ENCODE measurements around the gene NR2F2.

NR2F2 gene

GRCh38 chr15:96339619-96340347, 9.3 kb downstream of the NR2F2 start:
- H3K4me3 ChIP-seq, result peak overlapping the region; percentile 42 to 73 (median 52)
- H3K27ac ChIP-seq, result peak overlapping the region in 20 of 21 experiments; percentile 74 to 95 (median 88)

GRCh38 chr15:96340348-96340597, 9.8 kb downstream of the NR2F2 start:
- Histone ChIP-seq H3K4me3 (peak overlapping the region; percentile 42 to 73 (median 52)), H3K27ac (peak overlapping the region; percentile 52 to 95 (median 88))

GRCh38 chr15:96340598-96341512, 10.4 kb downstream of the NR2F2 start:
- peak overlapping the region; percentile 52 to 95 (median 88) for H3K27ac ChIP-seq
- H3K4me3 ChIP-seq, result peak overlapping the region; percentile 42 to 73 (median 52)

GRCh38 chr15:96341513-96342405, 11.3 kb downstream of the NR2F2 start:
- Histone ChIP-seq H3K4me3 (peak overlapping the region; percentile 42 to 73 (median 52)), H3K27ac (peak overlapping the region in 20 of 21 experiments; percentile 63 to 95 (median 88))

- Histone ChIP-seq H3K27ac (peak overlapping the region in 17 of 21 experiments; percentile 8 to 95 (median 89)), H3K4me3 (peak overlapping the region in 1 of 7 experiments; percentile 0)
These were observed 12.1 kb downstream of the NR2F2 start for GRCh38 chr15:96342406-96343112.

- Histone ChIP-seq H3K4me3 (no peak overlapping the region), H3K27ac (peak overlapping the region in 18 of 21 experiments; percentile 7 to 95 (median 78))
These were observed 12.9 kb downstream of the NR2F2 start for GRCh38 chr15:96343113-96344059.

- H3K27ac ChIP-seq, result peak overlapping the region in 14 of 21 experiments; percentile 37 to 95 (median 84)
- no peak overlapping the region for H3K4me3 ChIP-seq
These were observed 13.7 kb downstream of the NR2F2 start for GRCh38 chr15:96344060-96344705.

- Histone ChIP-seq H3K4me3 (peak overlapping the region in 3 of 7 experiments; percentile 32 to 39 (median 37)), H3K27ac (peak overlapping the region in 16 of 21 experiments; percentile 36 to 95 (median 66))
These were observed 14.4 kb downstream of the NR2F2 start for GRCh38 chr15:96344706-96345559.

GRCh38 chr15:96345560-96346399, 15.3 kb downstream of the NR2F2 start:
- H3K4me3 ChIP-seq, result peak overlapping the region; percentile 18 to 39 (median 22)
- H3K27ac ChIP-seq, result peak overlapping the region in 17 of 21 experiments; percentile 44 to 95 (median 72)

- H3K4me3 ChIP-seq, result peak overlapping the region in 5 of 7 experiments; percentile 21 to 39 (median 32)
- H3K27ac ChIP-seq, result peak overlapping the region in 17 of 21 experiments; percentile 2 to 94 (median 59)
These were observed 16.0 kb downstream of the NR2F2 start for GRCh38 chr15:96346409-96346970.

GRCh38 chr15:96347181-96348111, 16.9 kb downstream of the NR2F2 start:
- Histone ChIP-seq H3K4me3 (peak overlapping the region in 3 of 7 experiments; percentile 6 to 27 (median 18)), H3K27ac (peak overlapping the region in 16 of 21 experiments; percentile 8 to 94 (median 62))

GRCh38 chr15:96348112-96349027, 17.9 kb downstream of the NR2F2 start:
- Histone ChIP-seq H3K4me3 (no peak overlapping the region), H3K27ac (peak overlapping the region in 8 of 21 experiments; percentile 55 to 94 (median 73))

All from skin epidermis (tissue), 12 donors.